Ovary (tissue), 9 donors: ENCODE measurements around the gene FNDC10. TPM values are rescaled to one million over a fixed set of nuclear protein-coding genes. Genes with fewer than 3 reads are reported as not detected.

ENCODE experiments used
- DNase-seq, 5 donors: peaks; one replicate each; pipeline ENCODE4 v3.0.0-alpha.2; 2019 to 2020
- H3K27ac ChIP-seq, 2 donors: fragments of 200-600 bp; one replicate each; pipeline versions ENCODE4 v1.5.1 to v1.8.0; 2019 to 2022
- H3K27me3 ChIP-seq: fragments of 200-600 bp; one replicate; pipeline ENCODE4 v1.8.0; 2022
- H3K36me3 ChIP-seq: fragments of 200-600 bp; sonication (generic); one replicate; pipeline ENCODE4 v1.5.1; 2019
- H3K4me1 ChIP-seq: one replicate; pipeline ENCODE4 v1.8.1; 2013; ENCODE audit warnings: mild to moderate bottlenecking, moderate library complexity; ENCODE audit not compliant: insufficient read depth
- H3K4me3 ChIP-seq: fragments of 200-600 bp; sonication (generic); one replicate; pipeline ENCODE4 v1.5.1; 2017
- H3K9me3 ChIP-seq, 2 donors: fragments of 200-600 bp in 1 of 2; sonication (generic) in 1 of 2; one replicate each; pipeline versions ENCODE4 v1.5.1 to v1.8.1; 2013 to 2019; ENCODE audit warnings: mild to moderate bottlenecking in 1 of 2, moderate library complexity in 1 of 2
- EP300 ChIP-seq: sonication (generic); formaldehyde crosslinking; IDR thresholded peaks from one replicate; pipeline ENCODE4 v1.6.1; 2017; ENCODE audit warnings: antibody characterized with exemption
- POLR2A ChIP-seq: fragments of 450-650 bp; IDR thresholded peaks from one replicate; pipeline ENCODE4 v1.6.1; 2017; ENCODE audit warnings: antibody characterized with exemption, mild to moderate bottlenecking, moderate library complexity
- WGBS, 3 donors: extraction: QIAGEN DNeasy Blood & Tissue Kit in 1 of 3; methylation state at CpG; one replicate each; pipeline versions ENCODE4 v1.1.5 to v1.1.7; 2013 to 2017; 5-methylcytosine and 5-hydroxymethylcytosine counted together
- intact Hi-C, 4 donors: fragments of 100-400 bp; cut with DNase I; formaldehyde crosslinking; loops; one replicate each; pipeline versions ENCODE4 v1.11.0 to v1.15.1; 2022 to 2023
- polyA plus RNA-seq, 2 donors: library from polyadenylated mRNA; stranded (reverse); fragments of 200-250 nt in 1 of 2; fragments of 350-450 nt in 1 of 2; fragmentation: Illumina TruSeq in 1 of 2; extraction: RNeasy Lipid Tissue Mini Kit (QIAGEN cat#74804) in 1 of 2; gene quantifications; one replicate each; pipeline ENCODE4 v1.2.3, GENCODE V29; 2013 to 2014
- total RNA-seq, 7 donors: library from RNA; depleted of rRNA in 2 of 7; stranded (reverse); fragments of >200 nt in 2 of 7; fragmentation: NEBNext Ultra II Directional in 3 of 7; extraction: Animal tissue kit (Norgen Biotek cat#: 25700) in 3 of 7; gene quantifications; one replicate each; pipeline versions ENCODE4 v1.1.0 to v1.2.4, GENCODE V29; 2016 to 2023
- TF ChIP-seq, protein P1 (sequence below), 3 donors: fragments of 450-650 bp in 2 of 3; fragments of 200-600 bp in 1 of 3; IDR thresholded peaks; one replicate each; pipeline versions ENCODE4 v1.5.1 to v1.8.0; 2016 to 2022; ENCODE audit warnings: antibody characterized with exemption in 3 of 3, mild to moderate bottlenecking in 1 of 3
- donor health status: DM: no; HTN: no; CAD: no; lungs with moderate emphysema.
- donor health status: DM: no; HTN: no; CAD: no.
- donor health status: Bipolar disorder and iron deficiency.
- donor health status: DM: yes; HTN: yes; CAD: no.
- donor health status: DM: no; HTN: no; CAD: no.
- donor health status: DM: yes; HTN: yes; CAD: no.

FNDC10 gene
- total and polyA plus RNA-seq, 9 donors, result 0.33 to 3.2 (median 1.8) TPM; not detected in 1

DNA sequence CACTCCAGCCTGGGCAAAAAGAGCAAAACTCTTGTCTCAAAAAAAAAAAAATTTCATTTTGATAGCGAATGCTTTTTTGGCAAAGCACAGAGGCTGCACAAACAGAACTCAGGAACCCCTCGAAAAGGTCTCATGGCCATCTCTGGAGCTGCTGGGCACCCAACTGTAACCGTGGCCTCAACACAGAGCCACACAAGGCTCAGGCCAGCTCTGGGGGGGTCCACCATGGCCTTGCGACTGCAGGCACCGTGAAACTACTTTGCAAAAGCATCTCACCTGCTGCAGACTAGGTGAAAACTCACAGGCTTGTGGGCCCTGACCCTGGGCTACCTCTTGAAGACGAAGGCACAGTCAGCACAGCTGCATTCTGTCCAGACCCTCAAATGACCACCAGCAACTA, 43.4 kb downstream of the FNDC10 start:
- TF ChIP-seq, protein P1, sequence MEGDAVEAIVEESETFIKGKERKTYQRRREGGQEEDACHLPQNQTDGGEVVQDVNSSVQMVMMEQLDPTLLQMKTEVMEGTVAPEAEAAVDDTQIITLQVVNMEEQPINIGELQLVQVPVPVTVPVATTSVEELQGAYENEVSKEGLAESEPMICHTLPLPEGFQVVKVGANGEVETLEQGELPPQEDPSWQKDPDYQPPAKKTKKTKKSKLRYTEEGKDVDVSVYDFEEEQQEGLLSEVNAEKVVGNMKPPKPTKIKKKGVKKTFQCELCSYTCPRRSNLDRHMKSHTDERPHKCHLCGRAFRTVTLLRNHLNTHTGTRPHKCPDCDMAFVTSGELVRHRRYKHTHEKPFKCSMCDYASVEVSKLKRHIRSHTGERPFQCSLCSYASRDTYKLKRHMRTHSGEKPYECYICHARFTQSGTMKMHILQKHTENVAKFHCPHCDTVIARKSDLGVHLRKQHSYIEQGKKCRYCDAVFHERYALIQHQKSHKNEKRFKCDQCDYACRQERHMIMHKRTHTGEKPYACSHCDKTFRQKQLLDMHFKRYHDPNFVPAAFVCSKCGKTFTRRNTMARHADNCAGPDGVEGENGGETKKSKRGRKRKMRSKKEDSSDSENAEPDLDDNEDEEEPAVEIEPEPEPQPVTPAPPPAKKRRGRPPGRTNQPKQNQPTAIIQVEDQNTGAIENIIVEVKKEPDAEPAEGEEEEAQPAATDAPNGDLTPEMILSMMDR (IDR thresholded peaks at IDR 0.05), result no peak
- TF ChIP-seq POLR2A (no peak), EP300 (no peak)
- Histone ChIP-seq H3K27me3 (no peaks in the 10 kb centered on the region), H3K36me3 (no peaks in the 10 kb centered on the region), H3K4me1 (no peaks in the 10 kb centered on the region), H3K4me3 (no peak overlapping the region), H3K9me3 (no peaks in the 10 kb centered on the region), H3K27ac (no peak overlapping the region)
- WGBS, 3 donors, result 74 to 80% (median 75%) methylated on average over 6 of the region's 6 CpGs
- DNase-seq, result no peak
- intact Hi-C loops, result no loop called here

DNA sequence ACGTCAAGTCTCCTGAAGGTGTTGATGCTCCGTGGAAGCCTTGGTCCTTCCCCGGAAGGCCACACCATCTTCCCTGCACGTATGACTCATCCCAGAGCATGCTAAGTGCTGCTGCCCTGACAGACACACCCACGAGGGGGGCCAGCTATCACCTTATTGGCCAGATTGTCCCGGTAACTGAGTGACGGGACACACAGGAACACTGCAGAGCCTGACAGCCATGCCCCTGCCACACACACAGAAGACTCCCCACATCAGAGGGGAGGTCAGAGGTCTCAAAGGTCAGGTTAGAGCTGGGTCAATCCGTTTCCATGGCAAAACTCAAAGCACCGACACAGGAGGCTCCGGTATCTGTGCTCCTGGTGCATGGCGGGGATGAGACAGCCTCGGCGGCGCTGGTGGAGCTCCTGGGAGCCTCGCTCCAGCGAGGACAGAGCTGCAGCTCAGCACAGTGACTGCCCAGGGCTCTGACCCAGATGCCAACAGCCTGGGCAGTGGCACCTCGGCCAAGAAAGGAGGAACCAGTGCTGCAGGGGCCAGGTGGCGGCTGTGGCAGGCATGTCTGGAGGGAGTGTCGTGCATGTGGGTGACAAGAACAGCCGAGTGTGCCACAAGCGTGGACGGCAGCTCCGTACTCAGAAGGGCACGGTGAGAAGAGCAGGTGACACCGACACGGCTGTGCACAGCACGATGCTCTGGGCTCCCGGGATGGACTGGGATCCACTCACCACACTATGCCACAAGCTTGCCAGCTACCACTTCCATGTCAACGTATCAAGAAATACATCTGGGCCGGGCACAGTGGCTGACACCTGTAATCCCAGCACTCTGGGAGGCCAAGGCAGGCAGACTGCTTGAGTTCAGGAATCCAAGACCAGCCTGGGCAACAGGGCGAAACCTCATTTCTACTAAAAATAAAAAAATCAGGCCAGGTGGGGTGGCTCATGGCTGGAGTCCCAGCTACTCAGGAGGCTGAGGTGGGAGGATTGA, 44.7 kb downstream of the FNDC10 start:
- Histone ChIP-seq H3K27me3 (no peaks in the 10 kb centered on the region), H3K36me3 (no peaks in the 10 kb centered on the region), H3K27ac (no peak overlapping the region), H3K9me3 (no peaks in the 10 kb centered on the region), H3K4me3 (no peak overlapping the region), H3K4me1 (peaks cover 2% of the 10 kb centered on the region)
- TF ChIP-seq POLR2A (no peak), EP300 (no peak)
- TF ChIP-seq, protein P1 (IDR thresholded peaks at IDR 0.05), result no peak
- WGBS, 3 donors, result 61 to 68% (median 62%) methylated on average over 30 to 31 of the region's 31 CpGs
- no peak for DNase-seq
- intact Hi-C loops, result no loop called here

DNA sequence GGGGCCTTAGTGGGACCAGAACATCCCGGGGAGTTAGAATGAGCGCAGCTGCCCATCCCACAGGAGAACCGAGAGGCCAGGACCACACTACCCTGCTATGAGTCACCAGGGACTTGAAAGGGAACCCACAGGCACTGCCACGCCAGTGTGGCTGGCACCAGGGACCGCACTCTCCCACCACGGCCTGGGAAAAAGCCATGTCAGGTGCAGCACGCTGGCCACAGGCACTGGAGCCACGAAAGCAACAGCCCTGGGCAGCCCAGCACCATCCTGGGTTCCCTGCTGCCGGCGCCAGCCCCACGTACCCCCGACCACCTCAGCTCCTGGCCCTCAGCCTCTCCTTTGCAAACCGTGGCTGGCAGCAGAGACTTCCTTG, 45.4 kb downstream of the FNDC10 start:
- TF ChIP-seq POLR2A, result no peak
- TF ChIP-seq, protein P1 (IDR thresholded peaks at IDR 0.05), result no peak
- no peak for TF ChIP-seq EP300
- H3K36me3 ChIP-seq, result no peaks in the 10 kb centered on the region
- no peak for DNase-seq
- no peak overlapping the region for H3K27ac ChIP-seq
- 70 to 84% (median 82%) methylated on average over 10 to 13 of the region's 13 CpGs for WGBS, 3 donors
- intact Hi-C loops, result no loop called here
- peaks cover 4% of the 10 kb centered on the region for H3K4me1 ChIP-seq
- no peaks in the 10 kb centered on the region for H3K27me3 ChIP-seq
- no peaks in the 10 kb centered on the region for H3K9me3 ChIP-seq
- H3K4me3 ChIP-seq, result no peak overlapping the region

DNA sequence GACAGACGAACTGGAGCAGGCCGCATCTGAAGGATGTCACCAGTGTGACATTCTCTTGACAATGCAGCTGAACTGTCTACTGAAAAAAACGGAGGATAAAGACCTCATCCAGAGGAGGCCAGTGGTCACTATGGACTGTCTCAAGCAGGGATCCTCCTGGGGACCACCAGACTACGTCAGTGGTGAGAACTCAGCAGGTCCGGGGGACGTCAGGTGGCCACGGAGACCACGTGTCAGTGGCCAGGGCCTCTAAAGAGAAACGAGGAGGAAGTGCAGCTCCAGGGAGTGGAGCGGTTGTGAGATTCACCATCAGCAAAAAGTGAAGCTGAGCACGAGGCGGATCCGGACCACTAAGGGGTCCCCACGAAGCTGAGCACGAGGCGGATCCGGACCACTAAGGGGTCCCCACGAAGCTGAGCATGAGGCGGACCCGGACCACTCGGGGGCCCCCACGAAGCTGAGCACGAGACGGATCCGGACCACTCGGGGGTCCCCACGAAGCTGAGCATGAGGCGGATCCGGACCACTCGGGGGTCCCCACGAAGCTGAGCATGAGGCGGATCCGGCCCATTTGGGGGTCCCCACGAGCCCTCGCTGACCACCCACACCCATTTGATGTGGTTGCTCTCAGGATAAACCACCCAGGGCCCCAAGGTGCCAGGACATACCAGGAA, 46.0 kb downstream of the FNDC10 start:
- H3K27ac ChIP-seq, result no peak overlapping the region
- TF ChIP-seq, protein P1 (IDR thresholded peaks at IDR 0.05), result no peak
- TF ChIP-seq EP300 (no peak), POLR2A (no peak)
- intact Hi-C loops, result no loop called here
- H3K9me3 ChIP-seq, result no peaks in the 10 kb centered on the region
- no peak overlapping the region for H3K4me3 ChIP-seq
- no peaks in the 10 kb centered on the region for H3K27me3 ChIP-seq
- DNase-seq, result no peak
- 85 to 89% (median 86%) methylated on average over 35 of the region's 35 CpGs for WGBS, 3 donors
- H3K4me1 ChIP-seq, result peaks cover 4% of the 10 kb centered on the region
- H3K36me3 ChIP-seq, result no peaks in the 10 kb centered on the region
